Mesenteric fat pad (tissue), 1 donor: Measurements from ENCODE around the gene TBCK. TPM values are rescaled to one million over a fixed set of nuclear protein-coding genes. Genes with fewer than 3 reads are reported as not detected.
"Not testable (repeated sequence)": the region's sequence is repeated elsewhere in the genome, so short reads cannot be mapped to it uniquely, and the experiment has no call there.

Source experiments
- DNase-seq: peaks from one replicate; pipeline ENCODE4 v3.0.0-alpha.2; 2020; ENCODE audit warnings: low spot score
- total RNA-seq: library from RNA; stranded (reverse); fragmentation: NEBNext Ultra II Directional; extraction: Animal tissue kit (Norgen Biotek cat#: 25700); gene quantifications from one replicate; pipeline ENCODE4 v1.2.1, GENCODE V29; 2021
- donor health status: DM: yes; HTN: yes; CAD: no.

TBCK gene
- total RNA-seq, 1 donor from 2014 or later, result 34.9 TPM

DNA sequence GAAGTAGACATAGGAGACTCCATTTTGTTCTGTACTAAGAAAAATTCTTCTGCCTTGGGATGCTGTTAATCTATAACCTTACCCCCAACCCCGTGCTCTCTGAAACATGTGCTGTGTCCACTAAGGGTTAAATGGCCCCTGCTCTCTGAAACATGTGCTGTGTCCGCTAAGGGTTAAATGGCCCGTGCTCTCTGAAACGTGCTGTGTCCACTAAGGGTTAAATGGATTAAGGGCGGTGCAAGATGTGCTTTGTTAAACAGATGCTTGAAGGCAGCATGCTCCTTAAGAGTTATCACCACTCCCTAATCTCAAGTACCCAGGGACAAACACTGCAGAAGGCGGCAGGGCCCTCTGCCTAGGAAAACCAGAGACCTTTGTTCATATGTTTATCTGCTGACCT lies 5.8 kb upstream of the TBCK start:
- DNase-seq, result not testable (repeated sequence)

DNA sequence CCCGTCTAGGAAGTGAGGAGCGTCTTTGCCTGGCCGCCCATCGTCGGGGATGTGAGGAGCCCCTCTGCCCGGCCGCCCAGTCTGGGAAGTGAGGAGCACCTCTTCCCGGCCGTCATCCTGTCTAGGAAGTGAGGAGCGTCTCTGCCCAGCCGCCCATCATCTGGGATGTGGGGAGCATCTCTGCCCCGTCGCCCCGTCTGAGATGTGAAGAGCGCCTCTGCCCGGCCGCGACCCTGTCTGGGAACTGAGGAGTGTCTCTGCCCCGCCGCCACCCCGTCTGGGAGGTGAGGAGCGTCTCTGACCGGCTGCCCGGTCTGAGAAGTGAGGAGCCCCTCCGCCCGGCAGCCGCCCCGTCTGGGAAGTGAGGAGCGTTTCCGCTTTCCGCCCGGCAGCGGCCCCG lies 5.2 kb upstream of the TBCK start:
- DNase-seq, result not testable (repeated sequence)

DNA sequence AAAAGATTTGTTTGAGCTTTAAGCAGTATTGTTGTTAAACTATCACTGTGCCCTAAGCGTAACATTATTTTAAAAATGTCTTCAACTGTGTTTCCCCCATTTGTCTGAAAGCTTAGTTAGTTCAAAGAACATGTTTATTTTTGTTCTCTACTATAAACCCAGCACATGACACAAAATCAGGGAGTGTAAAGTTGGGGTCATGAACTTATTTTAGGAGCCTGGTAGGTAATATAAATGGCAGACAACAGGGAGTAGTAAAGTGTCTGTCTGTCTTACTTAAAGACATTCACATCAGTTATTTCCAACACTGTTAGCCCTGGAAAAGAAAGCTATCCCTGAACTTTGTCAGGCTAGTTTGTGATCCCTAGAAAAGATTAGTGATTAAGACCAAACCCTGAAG lies 4.2 kb upstream of the TBCK start:
- DNase-seq, result no peak

DNA sequence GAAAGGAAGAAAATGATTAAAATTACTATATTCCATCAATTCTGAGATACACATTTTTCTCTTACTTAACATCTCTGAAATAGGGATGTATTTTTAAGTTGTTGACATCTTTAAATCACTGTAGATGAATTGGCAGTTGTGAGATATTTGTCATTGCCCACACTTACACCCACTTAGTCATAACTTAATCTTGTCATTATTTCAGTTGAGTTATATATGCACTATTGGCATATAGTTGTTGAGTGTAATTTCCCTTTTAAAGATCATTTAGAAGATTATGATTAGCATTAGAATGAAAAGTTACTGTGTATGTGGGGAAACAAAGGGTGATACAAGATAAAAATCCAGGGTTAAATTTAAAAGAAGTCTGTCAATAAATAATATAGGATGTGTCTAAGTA lies 2.5 kb upstream of the TBCK start:
- no peak for DNase-seq

DNA sequence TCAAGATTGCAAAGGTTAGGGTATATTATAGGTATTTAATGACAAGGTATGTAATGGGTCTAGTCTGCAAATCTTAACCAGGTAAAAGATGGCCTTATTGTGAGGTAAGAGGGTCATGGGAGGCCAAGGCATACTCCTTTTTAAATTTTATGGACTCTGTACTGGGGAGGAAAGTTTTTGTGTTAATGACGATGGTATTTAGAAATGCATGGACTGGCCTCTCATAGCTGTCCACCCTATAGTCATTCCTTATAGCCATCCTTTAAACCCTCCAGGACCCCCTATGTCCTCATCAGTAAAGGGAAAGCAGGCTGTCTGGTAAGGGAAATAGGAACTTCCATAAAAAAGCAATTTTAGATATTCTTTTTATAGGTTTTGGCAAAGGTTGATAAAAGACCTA lies 1.8 kb upstream of the TBCK start:
- no peak for DNase-seq

DNA sequence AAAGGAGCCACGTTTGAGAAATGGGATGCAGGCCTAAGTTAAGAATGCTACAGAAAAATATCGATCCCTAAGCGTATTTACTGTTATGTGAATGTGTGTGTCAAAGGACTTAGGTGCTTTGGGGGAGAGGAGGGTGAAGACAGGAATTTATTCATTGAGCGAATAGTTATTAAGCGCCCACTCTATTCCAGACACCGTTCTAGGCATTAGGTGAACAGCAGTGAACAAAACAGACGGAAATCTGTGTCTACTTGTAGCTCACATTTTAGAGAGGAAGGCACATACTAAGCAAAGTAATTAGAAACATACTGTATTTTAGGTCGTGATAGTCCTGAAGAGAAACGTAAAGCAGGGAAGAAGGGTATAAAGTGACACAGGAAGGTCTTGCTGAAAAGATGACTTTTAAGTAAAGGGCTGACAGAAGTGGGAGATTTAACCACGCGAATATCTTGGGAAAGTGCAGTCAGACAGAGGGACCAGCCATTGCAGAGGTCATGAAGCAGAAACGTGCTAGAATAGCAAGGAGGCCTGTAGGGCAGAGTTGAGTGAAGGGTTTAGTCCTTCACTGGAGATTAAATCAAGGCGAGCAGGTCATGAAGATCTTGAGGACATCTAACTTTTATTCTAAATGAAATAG lies 882 bp upstream of the TBCK start:
- DNase-seq, result no peak

DNA sequence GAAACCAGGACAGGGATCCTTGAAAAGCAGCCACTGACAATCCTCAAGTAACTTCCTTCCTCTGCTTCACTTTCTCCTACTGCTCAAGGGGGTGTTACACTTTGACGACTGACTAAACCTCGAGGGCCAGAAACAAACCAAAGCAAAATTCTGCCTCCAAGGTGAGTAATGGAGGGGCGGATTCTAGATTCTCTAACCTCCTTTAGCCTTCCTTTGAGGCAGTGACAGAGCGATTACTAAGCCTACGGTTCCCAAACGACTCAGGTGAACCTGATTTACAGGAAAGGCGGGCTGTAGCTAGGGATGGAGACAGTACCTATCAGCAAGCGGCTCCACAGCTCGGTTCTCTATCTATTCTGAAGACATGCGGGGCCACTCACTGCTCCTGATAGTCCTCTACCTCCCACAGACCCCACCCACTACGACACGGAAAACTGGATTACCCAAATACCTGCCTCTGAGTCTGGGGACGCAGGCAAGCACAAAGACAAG lies 487 bp downstream of the TBCK start:
- no peak for DNase-seq

DNA sequence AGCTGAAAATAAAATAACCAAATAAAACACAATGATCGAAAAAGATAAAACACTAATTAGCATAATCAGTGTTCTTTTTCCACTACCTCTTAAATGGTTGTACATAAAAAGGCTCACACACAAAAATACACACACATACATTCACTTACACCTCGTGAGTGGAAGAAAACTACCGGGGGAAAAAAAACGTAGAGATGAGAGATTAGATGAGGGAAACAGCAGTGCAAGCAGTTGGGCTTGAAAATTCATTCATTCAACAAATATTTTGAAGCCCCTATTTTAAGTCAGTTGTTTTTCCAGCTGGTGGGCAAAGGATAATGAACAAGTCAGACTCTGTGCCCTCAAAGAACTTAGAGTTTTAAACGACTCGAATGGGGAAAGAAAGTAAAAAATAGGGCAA lies 1.0 kb downstream of the TBCK start:
- no peak for DNase-seq

DNA sequence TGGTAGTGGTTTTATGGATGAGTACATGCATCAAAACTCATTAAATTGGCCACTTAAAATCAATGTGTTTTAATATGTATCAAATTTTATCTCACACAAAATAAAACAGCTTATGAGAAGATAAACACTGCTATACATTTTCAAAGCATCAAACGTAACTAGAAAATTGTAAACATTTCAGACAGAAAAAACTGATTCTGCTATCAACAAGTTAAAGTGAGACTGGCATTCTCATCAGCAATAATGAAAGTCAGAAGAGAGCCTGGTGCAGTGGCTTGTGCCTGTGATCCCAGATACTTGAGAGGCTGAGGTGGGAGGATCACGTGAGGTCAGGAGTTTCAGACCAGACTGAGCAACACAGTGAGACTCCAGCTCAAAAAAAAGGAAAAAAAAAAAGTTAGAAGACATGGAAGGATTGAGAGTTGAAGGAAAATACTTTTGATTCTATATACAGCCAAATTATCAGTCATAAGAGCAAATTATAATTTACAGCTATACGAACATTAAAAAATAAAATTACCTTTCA lies 2.9 kb downstream of the TBCK start:
- DNase-seq, result no peak

DNA sequence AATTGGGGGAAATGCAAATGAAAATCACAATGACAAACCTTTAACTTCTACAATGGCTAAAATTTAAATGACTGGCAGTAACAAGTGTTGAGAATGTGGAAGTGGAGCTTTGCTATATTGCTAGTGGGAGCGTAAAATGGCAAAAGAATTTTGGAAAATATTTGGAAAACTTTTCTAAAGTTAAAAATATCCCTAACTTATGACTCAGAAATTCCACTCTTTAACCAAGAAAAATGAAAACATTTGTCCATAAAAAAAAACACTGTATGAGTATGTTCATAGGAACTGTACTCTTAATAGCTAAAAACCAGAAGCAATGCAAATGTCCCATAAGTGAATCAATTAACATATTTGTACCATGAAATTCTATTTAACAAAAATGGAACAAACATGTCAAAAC lies 3.6 kb downstream of the TBCK start:
- no peak for DNase-seq

DNA sequence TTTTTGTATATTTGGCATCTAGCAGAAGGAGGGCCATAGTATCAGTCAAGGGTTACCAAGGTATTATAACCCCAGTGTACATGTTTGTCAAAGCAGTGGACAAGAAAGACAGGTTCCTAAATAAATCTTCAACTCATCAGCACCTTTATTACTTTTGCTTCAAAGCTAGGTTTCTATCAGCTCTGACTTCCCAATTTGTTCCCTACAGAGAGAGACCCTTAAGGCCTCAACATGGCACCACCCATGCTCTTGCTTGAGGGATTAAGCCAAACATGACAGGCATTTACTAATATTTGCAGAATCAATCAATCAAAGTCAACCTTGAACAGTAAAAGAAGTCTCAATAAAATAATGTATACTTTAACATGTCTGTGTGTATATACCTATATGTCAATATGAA lies 9.4 kb downstream of the TBCK start:
- no peak for DNase-seq

DNA sequence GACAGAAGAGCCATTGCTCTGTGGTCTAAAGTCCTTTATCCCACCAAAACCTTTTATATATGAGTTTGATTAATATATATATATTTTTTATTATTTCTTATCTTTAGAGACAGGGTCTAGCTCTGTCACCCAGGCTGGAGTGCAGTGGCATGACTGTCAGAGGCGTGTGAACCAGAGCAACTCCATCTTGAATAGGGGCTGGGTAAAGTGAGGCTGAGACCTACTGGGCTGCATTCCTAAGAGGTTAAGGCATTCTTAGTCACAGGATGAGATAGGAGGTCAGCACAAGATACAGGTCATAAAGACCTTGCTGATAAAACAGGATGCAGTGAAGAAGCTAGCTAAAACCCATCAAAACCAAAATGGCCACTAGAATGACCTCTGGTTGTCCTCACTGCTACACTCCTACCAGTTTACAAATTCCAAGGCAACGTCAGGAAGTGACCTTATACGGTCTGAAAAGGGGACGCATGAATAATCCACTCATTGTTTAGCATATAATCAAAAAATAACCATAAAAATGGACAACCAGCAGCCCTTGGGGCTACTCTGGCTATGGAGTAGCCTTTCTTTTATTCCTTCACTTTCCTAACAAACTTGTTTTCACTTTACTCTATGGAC lies 10.5 kb downstream of the TBCK start:
- no peak for DNase-seq

DNA sequence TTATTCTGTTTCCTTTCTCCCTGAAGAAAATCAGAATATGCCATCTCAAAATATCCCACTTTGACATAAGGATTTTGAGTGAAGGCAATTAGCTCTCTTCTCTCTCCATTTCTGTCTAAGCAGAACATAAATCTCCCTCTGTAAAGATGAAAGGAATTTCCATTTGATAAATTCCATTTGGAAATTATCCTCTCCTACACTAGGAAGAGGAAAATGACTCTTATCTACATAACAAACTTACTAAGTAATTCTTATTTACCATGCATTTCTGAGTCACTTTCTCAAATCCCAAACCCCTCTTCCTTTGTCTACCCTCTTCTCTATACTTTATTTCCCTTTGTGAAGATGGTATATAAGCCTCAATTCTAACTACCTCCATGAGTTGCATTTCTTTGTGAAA lies 11.4 kb downstream of the TBCK start:
- no peak for DNase-seq

DNA sequence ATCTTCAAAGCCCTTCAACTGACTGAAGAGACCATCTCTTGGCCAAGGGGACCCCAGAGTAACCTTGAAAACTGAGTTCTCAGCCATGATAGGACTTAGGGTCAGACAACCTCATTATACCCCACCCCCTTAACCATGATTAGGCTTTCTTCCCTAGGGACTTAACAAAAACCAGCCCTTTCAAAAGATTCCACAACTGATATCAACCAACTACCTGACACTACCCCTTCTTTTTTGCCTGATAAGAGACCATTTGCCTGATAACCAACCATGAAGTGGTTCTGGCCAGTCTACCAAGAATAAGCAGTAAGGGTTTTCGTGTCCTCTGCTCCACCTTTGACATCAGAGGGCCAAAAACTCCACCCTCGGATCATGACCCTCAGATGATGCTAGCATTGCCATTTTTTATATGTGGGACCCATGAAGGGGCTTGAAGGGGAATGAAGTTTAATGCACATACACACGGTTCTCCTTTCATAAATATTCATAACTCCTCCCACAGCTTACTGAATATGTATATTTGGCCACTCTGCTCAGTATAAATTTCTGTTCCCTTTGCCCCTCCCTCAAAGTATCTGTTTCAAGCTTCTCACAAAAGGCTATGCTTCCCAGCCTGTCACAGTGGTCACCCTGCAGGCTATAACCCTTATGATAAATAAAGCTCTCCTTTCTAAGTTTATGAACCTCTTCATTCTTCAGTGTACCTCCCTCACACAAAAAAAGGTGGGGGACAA lies 12.3 kb downstream of the TBCK start:
- DNase-seq, result no peak

DNA sequence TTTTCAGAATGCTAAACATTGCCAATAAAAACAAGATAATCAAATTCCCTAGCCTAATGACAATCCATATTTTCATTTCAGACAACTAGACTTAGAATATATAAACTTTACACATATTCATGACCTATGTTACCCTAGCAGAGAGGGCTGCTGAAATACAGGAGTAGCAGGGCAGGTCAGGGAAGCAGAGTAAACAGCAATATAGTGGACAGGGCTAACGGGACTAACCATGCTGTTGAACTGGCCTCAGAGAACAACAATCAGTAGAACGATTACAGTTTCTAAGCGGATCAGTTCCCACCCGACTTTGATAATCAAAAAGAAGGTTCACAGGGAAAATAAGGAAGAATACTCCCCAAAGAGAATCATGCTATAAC lies 14.0 kb downstream of the TBCK start:
- DNase-seq, result no peak

DNA sequence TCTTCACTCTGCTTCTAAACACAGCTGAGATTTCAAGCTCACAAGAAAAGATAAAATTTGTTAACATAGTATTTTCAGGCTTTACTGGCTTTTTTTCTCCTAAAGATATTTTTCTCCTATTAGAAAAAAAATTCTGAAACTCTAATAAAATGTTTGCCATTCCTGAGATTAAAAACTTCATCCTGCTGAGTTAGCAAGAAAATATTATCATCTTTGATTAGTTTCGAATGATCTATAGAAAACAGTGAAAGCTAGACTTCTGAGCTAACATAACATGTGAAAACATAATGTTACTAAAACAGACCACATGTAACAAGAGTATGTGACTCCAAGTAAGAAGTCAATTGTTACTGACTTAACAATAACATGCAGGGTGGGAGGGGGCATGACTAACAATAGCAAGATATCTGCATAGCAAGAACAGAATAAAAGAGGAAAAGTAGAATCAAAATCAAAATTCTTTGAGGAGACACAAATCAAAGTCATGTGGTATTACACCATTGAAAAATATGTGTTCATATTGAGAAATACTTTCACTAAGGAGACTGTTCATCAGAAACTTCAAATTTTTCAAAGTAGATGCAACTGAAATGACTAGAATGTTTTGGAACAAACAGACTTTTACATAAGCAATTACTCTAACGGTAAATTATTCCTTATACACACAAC lies 14.5 kb downstream of the TBCK start:
- DNase-seq, result no peak

DNA sequence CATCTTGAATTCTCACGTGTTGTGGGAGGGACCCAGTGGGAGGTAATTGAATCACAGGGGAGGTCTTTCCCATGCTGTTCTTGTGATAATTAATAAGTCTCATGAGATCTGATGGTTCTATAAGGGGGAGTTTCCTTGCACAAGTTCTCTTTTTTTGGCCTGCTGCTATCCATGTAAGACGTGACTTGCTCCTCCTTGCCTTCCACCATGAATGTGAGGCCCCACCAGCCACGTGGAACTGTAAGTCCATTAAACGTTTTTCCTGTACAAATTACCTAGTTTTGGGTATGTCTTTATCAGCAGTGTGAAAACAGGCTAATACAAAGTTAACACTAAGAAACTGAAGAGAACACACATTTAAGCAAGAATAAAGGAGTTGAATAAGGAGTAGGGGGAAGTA lies 16.0 kb downstream of the TBCK start:
- no peak for DNase-seq

DNA sequence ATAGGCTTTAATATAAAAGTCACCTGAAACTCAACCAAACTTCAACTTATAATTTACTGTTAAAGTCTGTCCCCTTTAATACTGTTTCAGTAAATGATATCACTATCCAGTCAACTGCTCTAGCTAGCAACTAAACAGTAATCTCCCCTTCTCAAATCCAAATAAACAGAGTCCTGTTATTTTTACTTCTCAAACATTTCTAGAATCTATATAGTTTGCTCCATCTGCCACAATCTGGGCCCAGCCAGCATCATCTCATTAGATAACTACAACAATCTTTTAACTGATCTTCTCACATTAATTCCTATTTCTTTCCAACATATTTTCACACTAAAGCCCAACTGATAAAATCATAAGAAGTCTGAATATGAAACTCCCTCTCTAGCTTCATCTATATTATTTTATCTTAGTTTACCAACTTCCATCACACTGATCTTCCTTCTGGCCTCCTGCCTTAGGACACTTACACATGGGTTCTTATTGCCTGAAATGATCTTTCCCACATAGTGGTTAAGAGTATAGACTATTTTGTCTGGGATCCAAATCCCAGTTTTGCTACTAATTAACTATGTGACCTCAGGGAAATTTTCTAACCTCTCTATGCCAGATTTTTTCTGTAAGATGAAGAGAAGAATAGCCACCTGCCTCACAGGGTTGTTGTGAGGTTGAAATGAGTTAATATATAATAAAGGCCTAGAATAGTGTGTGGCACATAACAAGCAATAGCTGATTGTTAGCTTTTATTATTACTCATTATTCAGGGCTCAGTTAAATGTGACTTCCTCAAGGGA lies 18.6 kb downstream of the TBCK start:
- DNase-seq, result no peak

DNA sequence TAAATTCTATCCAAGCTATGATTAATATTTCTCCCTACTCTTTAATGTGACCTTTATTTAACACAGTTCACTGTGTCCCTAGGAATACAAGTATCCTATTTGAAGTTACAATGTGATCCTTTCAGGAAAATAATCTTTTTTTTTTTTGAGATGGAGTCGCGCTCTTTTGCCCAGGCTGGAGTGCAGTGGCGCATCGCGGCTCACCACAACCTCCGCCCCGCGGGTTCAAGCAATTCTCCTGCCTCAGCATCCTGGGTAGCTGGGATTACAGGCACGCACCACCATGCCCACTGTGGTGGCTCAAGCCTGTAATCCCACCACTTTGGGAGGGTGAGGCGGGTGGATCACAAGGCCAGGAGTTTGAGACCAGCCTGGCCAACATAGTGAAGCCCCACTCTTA lies 21.9 kb downstream of the TBCK start:
- no peak for DNase-seq

DNA sequence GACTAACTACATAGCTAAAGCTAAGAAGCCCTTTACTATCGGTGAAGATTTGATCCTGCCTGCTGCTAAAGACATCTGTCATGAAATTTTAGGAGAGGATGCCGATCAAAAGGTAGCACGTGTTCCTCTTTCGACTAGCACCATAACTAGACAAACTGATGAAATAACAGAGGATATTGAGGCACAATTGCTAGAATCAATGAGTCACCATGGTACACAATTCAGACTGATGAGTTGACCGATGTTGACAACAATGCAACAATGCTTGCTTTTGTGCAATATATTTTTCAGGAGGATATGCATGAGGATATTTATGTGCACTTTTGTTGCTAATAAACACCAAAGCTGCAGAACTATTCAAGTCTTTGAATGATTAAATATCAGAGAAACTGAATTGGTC lies 24.3 kb downstream of the TBCK start:
- no peak for DNase-seq

DNA sequence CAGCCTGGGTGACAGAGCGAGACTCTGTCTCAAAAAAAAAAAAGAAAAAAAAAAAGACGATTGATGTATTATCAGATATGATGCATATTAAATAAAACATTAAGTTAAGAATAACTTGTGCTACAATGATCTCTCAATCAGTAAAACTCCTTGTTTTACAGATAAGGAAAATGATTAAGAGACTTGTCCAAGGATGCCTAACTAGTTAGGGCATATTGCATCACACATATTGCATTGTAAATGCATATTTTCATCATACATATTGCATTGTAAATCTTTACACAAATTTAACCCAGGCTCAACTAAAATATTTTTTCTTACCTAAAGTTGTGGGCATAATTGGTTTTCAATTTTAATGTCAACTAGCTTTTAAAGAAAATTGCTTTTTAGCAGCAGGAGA lies 26.3 kb downstream of the TBCK start:
- DNase-seq, result no peak
